Activated CD4-positive, alpha-beta T cell treated with anti-CD3 and anti-CD28 coated beads, Interleukin-2, amount 10 ng/mL, durations not matched to agents 7 days and 5 days (primary cell): Measurements from ENCODE around the gene CD6. TPM values are rescaled to one million over a fixed set of nuclear protein-coding genes. Genes with fewer than 3 reads are reported as not detected.
"Not testable (repeated sequence)": the region's sequence is repeated elsewhere in the genome, so short reads cannot be mapped to it uniquely, and the experiment has no call there.

ENCODE experiments used
- CTCF ChIA-PET: fragments of 350-600 bp; sonication (Branson Sonifier 250); formaldehyde crosslinking; loops from one replicate; lab custom pipeline; 2021; ENCODE audit warnings: antibody characterized with exemption; lab: Charles Lee
- POLR2A ChIA-PET: fragments of 350-600 bp; sonication (Branson Sonifier 250); formaldehyde crosslinking; loops from one replicate; lab custom pipeline; 2021; ENCODE audit warnings: antibody characterized with exemption; lab: Charles Lee
- DNase-seq: peaks from one replicate; pipeline ENCODE4 v3.0.0-alpha.2; 2020
- H3K27ac Mint-ChIP-seq: one replicate; pipeline ENCODE4 v1.8.0; 2021; ENCODE audit warnings: mild to moderate bottlenecking, moderate library complexity, mixed read lengths
- H3K27me3 Mint-ChIP-seq: one replicate; pipeline ENCODE4 v1.8.0; 2021; ENCODE audit warnings: mixed read lengths
- H3K36me3 Mint-ChIP-seq: one replicate; pipeline ENCODE4 v1.8.0; 2021; ENCODE audit warnings: low read depth, mixed read lengths
- H3K4me1 Mint-ChIP-seq: one replicate; pipeline ENCODE4 v1.8.0; 2021; ENCODE audit warnings: mixed read lengths
- H3K4me3 Mint-ChIP-seq: one replicate; pipeline ENCODE4 v1.8.0; 2021; ENCODE audit warnings: mild to moderate bottlenecking, moderate library complexity, mixed read lengths
- H3K9me3 Mint-ChIP-seq: one replicate; pipeline ENCODE4 v1.8.0; 2021; ENCODE audit warnings: mixed read lengths
- total RNA-seq, 2 experiments: library from RNA; stranded (reverse); gene quantifications; one replicate each; pipeline ENCODE4 v1.2.3, GENCODE V29; 2021

CD6 gene
- total RNA-seq, 2 experiments from 2014 or later: 368 to 402 TPM

- Mint-ChIP-seq H3K27me3 (no peaks in the 10 kb centered on the region), H3K36me3 (peaks cover 25% of the 10 kb centered on the region), H3K4me3 (no peak overlapping the region), H3K4me1 (peaks cover 83% of the 10 kb centered on the region), H3K9me3 (no peaks in the 10 kb centered on the region), H3K27ac (peak overlapping the region; percentile 98)
- CTCF ChIA-PET: interaction anchor here (1.1 to 8.5 kb wide), 2 partner anchors 17 to 21 kb away, joined by 3 to 73 read pairs; no protein-coding TSS in a partner anchor
- no peak for DNase-seq
- POLR2A ChIA-PET: no interaction called here
Measured at GRCh38 chr11:61058583-61059259, 87.2 kb downstream of the CD6 start.

GRCh38 chr11:61059260-61059752 is 87.8 kb downstream of the CD6 start:
- peaks cover 23% of the 10 kb centered on the region for H3K36me3 Mint-ChIP-seq
- POLR2A ChIA-PET: no interaction called here
- no peaks in the 10 kb centered on the region for H3K27me3 Mint-ChIP-seq
- no peak for DNase-seq
- no peaks in the 10 kb centered on the region for H3K9me3 Mint-ChIP-seq
- CTCF ChIA-PET: interaction anchor here (1.0 to 1.1 kb wide), 3 partner anchors 20 to 69 kb away, joined by 3 to 6 read pairs (median 3); no protein-coding TSS in a partner anchor
- H3K4me1 Mint-ChIP-seq: peaks cover 83% of the 10 kb centered on the region
- H3K27ac Mint-ChIP-seq: peak overlapping the region; percentile 98
- no peak overlapping the region for H3K4me3 Mint-ChIP-seq

- peaks cover 84% of the 10 kb centered on the region for H3K4me1 Mint-ChIP-seq
- H3K4me3 Mint-ChIP-seq: peak overlapping the region; percentile 69
- H3K27me3 Mint-ChIP-seq: no peaks in the 10 kb centered on the region
- CTCF ChIA-PET: interaction anchor here (0.8 to 2.1 kb wide), 8 partner anchors 10 to 91 kb away, joined by 3 to 9 read pairs (median 4); no protein-coding TSS in a partner anchor
- no peaks in the 10 kb centered on the region for H3K9me3 Mint-ChIP-seq
- peak; percentile 81 for DNase-seq
- POLR2A ChIA-PET: interaction anchor here (0.6 to 1.1 kb wide), 5 partner anchors 12 to 155 kb away, joined by 3 to 8 read pairs (median 3); partner anchors contain the start of gene PRPF19
- H3K36me3 Mint-ChIP-seq: peaks cover 33% of the 10 kb centered on the region
- peak overlapping the region; percentile 98 for H3K27ac Mint-ChIP-seq
Measured at GRCh38 chr11:61061081-61061826, 89.8 kb downstream of the CD6 start.

GRCh38 chr11:61062181-61062930 is 90.9 kb downstream of the CD6 start:
- ChIA-PET POLR2A (no interaction called here), CTCF (interaction anchor here (0.9 to 4.2 kb wide), 6 partner anchors 9 to 147 kb away, joined by 3 to 24 read pairs (median 6); no protein-coding TSS in a partner anchor)
- Mint-ChIP-seq H3K4me3 (no peak overlapping the region), H3K9me3 (no peaks in the 10 kb centered on the region), H3K36me3 (peaks cover 32% of the 10 kb centered on the region), H3K4me1 (peaks cover 87% of the 10 kb centered on the region), H3K27ac (peak overlapping the region; percentile 98), H3K27me3 (no peaks in the 10 kb centered on the region)
- DNase-seq: no peak

GRCh38 chr11:61065236-61065635 is 93.8 kb downstream of the CD6 start:
- Mint-ChIP-seq H3K27ac (peak overlapping the region; percentile 93), H3K4me1 (peaks cover 92% of the 10 kb centered on the region), H3K4me3 (peak overlapping the region; percentile 64), H3K36me3 (peaks cover 21% of the 10 kb centered on the region)
- not testable (repeated sequence) for H3K27me3 Mint-ChIP-seq, DNase-seq, H3K9me3 Mint-ChIP-seq
- ChIA-PET CTCF (interaction anchor here (0.6 to 4.2 kb wide), 13 partner anchors 11 to 830 kb away, joined by 3 to 24 read pairs (median 3); no protein-coding TSS in a partner anchor), POLR2A (interaction anchor here (1.3 kb wide), 1 partner anchor 12 kb away, joined by 4 read pairs; no protein-coding TSS in a partner anchor)

GRCh38 chr11:61065955-61066638 is 94.6 kb downstream of the CD6 start:
- peak overlapping the region; percentile 64 for H3K4me3 Mint-ChIP-seq
- H3K27ac Mint-ChIP-seq: peak overlapping the region; percentile 93
- peaks cover 19% of the 10 kb centered on the region for H3K36me3 Mint-ChIP-seq
- ChIA-PET CTCF (interaction anchor here (0.6 to 4.2 kb wide), 15 partner anchors 8 to 829 kb away, joined by 3 to 24 read pairs (median 3); no protein-coding TSS in a partner anchor), POLR2A (interaction anchor here (0.7 to 1.3 kb wide), 2 partner anchors 11 to 94 kb away, joined by 3 to 4 read pairs; no protein-coding TSS in a partner anchor)
- no peaks in the 10 kb centered on the region for H3K27me3 Mint-ChIP-seq
- peaks cover 94% of the 10 kb centered on the region for H3K4me1 Mint-ChIP-seq
- peak; percentile 67 for DNase-seq
- no peaks in the 10 kb centered on the region for H3K9me3 Mint-ChIP-seq

GRCh38 chr11:61066645-61067044 is 95.2 kb downstream of the CD6 start:
- Mint-ChIP-seq H3K27ac (peak overlapping the region; percentile 93), H3K27me3 (no peaks in the 10 kb centered on the region), H3K36me3 (peaks cover 21% of the 10 kb centered on the region), H3K4me1 (peaks cover 94% of the 10 kb centered on the region), H3K4me3 (peak overlapping the region; percentile 5), H3K9me3 (no peaks in the 10 kb centered on the region)
- ChIA-PET CTCF (interaction anchor here (1.0 to 4.2 kb wide), 11 partner anchors 9 to 87 kb away, joined by 3 to 24 read pairs (median 4); no protein-coding TSS in a partner anchor), POLR2A (interaction anchor here (1.3 kb wide), 1 partner anchor 10 kb away, joined by 4 read pairs; no protein-coding TSS in a partner anchor)
- DNase-seq: no peak

- Mint-ChIP-seq H3K4me1 (peaks cover 94% of the 10 kb centered on the region), H3K4me3 (no peak overlapping the region), H3K27me3 (no peaks in the 10 kb centered on the region), H3K27ac (peak overlapping the region; percentile 57), H3K36me3 (peaks cover 31% of the 10 kb centered on the region), H3K9me3 (no peaks in the 10 kb centered on the region)
- DNase-seq: no peak
- POLR2A ChIA-PET: interaction anchor here (0.8 kb wide), 1 partner anchor 80 kb away, joined by 3 read pairs; no protein-coding TSS in a partner anchor
- CTCF ChIA-PET: interaction anchor here (0.6 to 1.8 kb wide), 4 partner anchors 9 to 90 kb away, joined by 3 to 4 read pairs (median 4); no protein-coding TSS in a partner anchor
Measured at GRCh38 chr11:61067782-61068446, 96.4 kb downstream of the CD6 start.

- Mint-ChIP-seq H3K4me3 (no peak overlapping the region), H3K9me3 (no peaks in the 10 kb centered on the region), H3K27me3 (no peaks in the 10 kb centered on the region), H3K27ac (peak overlapping the region; percentile 57), H3K36me3 (peaks cover 30% of the 10 kb centered on the region), H3K4me1 (peaks cover 92% of the 10 kb centered on the region)
- ChIA-PET POLR2A (no interaction called here), CTCF (interaction anchor here (1.2 kb wide), 1 partner anchor 17 kb away, joined by 9 read pairs; no protein-coding TSS in a partner anchor)
- no peak for DNase-seq
Measured at GRCh38 chr11:61068581-61068980, 97.1 kb downstream of the CD6 start.

GRCh38 chr11:61069427-61069826 is 97.9 kb downstream of the CD6 start:
- peak; percentile 4 for DNase-seq
- POLR2A ChIA-PET: no interaction called here
- Mint-ChIP-seq H3K9me3 (no peaks in the 10 kb centered on the region), H3K4me1 (peaks cover 91% of the 10 kb centered on the region), H3K27me3 (no peaks in the 10 kb centered on the region), H3K36me3 (peaks cover 35% of the 10 kb centered on the region), H3K4me3 (no peak overlapping the region), H3K27ac (peak overlapping the region; percentile 96)
- CTCF ChIA-PET: interaction anchor here (1.0 to 2.3 kb wide), 4 partner anchors 14 to 27 kb away, joined by 3 to 9 read pairs (median 6); no protein-coding TSS in a partner anchor
